Panc1 (cell line): ENCODE measurements around the gene FES. TPM values are rescaled to one million over a fixed set of nuclear protein-coding genes. Genes with fewer than 3 reads are reported as not detected.

ENCODE experiments used
- ATAC-seq: fragments of 200-7000 bp; cut with Tn5 transposase; 2 replicates; pipeline ENCODE4 v1.9.1; 2020; ENCODE audit warnings: mild to moderate bottlenecking, moderate library complexity
- BruUV-seq: library from RNA; stranded (reverse); fragments of 400-500 nt; replicated peaks from 2 replicates; lab custom pipeline; 2021; lab: Mats Ljungman, UMichigan
- CTCF ChIA-PET: fragments of 300-600 bp; sonication (Branson Sonifier 250); formaldehyde crosslinking; loops from one replicate; lab custom pipeline; 2022; ENCODE audit warnings: antibody characterized with exemption; lab: Charles Lee
- POLR2A ChIA-PET: fragments of 300-600 bp; sonication (Branson Sonifier 250); formaldehyde crosslinking; loops from one replicate; lab custom pipeline; 2022; ENCODE audit warnings: antibody characterized with exemption; lab: Charles Lee
- DNase-seq: peaks from one replicate; pipeline ENCODE4 v3.0.0-alpha.2; 2010; ENCODE audit warnings: low read depth, low spot score
- H3K27ac ChIP-seq: 2 replicates; pipeline ENCODE4 v1.5.1; 2011; ENCODE audit warnings: mild to moderate bottlenecking, low read length, inconsistent platforms
- H3K27me3 ChIP-seq: fragments of 200-500 bp; sonication (Bioruptor generic); 2 replicates; pipeline ENCODE4 v1.6.0; 2014; ENCODE audit warnings: low read length, inconsistent platforms; ENCODE audit not compliant: control insufficient read depth, insufficient read depth
- H3K36me3 ChIP-seq: fragments of 200-500 bp; sonication (Bioruptor generic); 2 replicates; pipeline ENCODE4 v1.5.1; 2014; ENCODE audit warnings: inconsistent platforms, mild to moderate bottlenecking, low read length, moderate library complexity; ENCODE audit not compliant: control insufficient read depth, insufficient read depth
- H3K4me1 ChIP-seq: 2 replicates; pipeline ENCODE4 v1.5.1; 2011; ENCODE audit warnings: inconsistent platforms, mild to moderate bottlenecking, low read length, moderate library complexity; ENCODE audit not compliant: control insufficient read depth, insufficient read depth
- H3K4me3 ChIP-seq, 2 experiments: 2 replicates each; pipeline ENCODE4 v1.5.1; 2011 to 2012; ENCODE audit warnings: low read depth in 2 of 2, low read length in 2 of 2, mild to moderate bottlenecking in 2 of 2, inconsistent platforms in 1 of 2, moderate library complexity in 1 of 2
- H3K9me3 ChIP-seq: fragments of 200-500 bp; sonication (Bioruptor generic); 2 replicates; pipeline ENCODE4 v1.5.1; 2014; ENCODE audit warnings: low read depth, mild to moderate bottlenecking, inconsistent platforms, low read length, moderate library complexity; ENCODE audit not compliant: control insufficient read depth, insufficient read depth
- CTCF ChIP-seq: fragments of 450-650 bp; IDR thresholded peaks from 2 replicates; pipeline ENCODE4 v1.5.1; 2017; ENCODE audit warnings: mild to moderate bottlenecking
- POLR2AphosphoS5 ChIP-seq: IDR thresholded peaks from 2 replicates; pipeline ENCODE4 v1.6.1; 2012; ENCODE audit warnings: mild to moderate bottlenecking, low read depth, low read length, moderate library complexity
- REST ChIP-seq, 2 experiments: IDR thresholded peaks; 2 replicates each; pipeline ENCODE4 v1.6.1; 2011 to 2012; ENCODE audit warnings: low read depth in 2 of 2, control low read depth in 1 of 2, low read length in 1 of 2, mild to moderate bottlenecking in 1 of 2, moderate library complexity in 1 of 2; ENCODE audit not compliant: insufficient read depth in 1 of 2
- SIN3A ChIP-seq: IDR thresholded peaks from 2 replicates; pipeline ENCODE4 v1.6.1; 2012; ENCODE audit warnings: low read depth, mild to moderate bottlenecking, low read length, moderate library complexity, borderline replicate concordance; ENCODE audit not compliant: insufficient read depth
- TCF7L2 ChIP-seq: IDR thresholded peaks from 2 replicates; pipeline ENCODE4 v1.6.1; 2011; ENCODE audit warnings: mild to moderate bottlenecking, low read depth, low read length, inconsistent platforms
- in situ Hi-C: cut with HindIII; loops from 2 replicates; pipeline ENCODE4 v1.10.0; 2016; ENCODE audit warnings: low sequenced_read_pairs, low pct_unique_long_range_greater_than_20kb
- intact Hi-C: fragments of 100-400 bp; cut with micrococcal nuclease; formaldehyde crosslinking; loops from one replicate; pipeline ENCODE4 v1.10.0; 2022; ENCODE audit not compliant: unreplicated experiment
- total RNA-seq: library from RNA; stranded (reverse); gene quantifications from one replicate; pipeline ENCODE4 v1.2.1, GENCODE V29; 2021; ENCODE audit not compliant: unreplicated experiment

Gene FES
- total RNA-seq, 1 experiment from 2014 or later, result 0.64 TPM

GRCh38 chr15:90890839-90891238 is 6.5 kb downstream of the FES start:
- DNase-seq, result no peak
- no TSS peak for BruUV-seq
- TF ChIP-seq SIN3A, result no peak
- H3K4me3 ChIP-seq, result no peak overlapping the region
- ChIA-PET CTCF (no interaction called here), POLR2A (no interaction called here)
- no peaks in the 10 kb centered on the region for H3K27me3 ChIP-seq
- H3K36me3 ChIP-seq, result no peaks in the 10 kb centered on the region; the same call in 1 of the 2 replicates
- no peak overlapping the region for H3K27ac ChIP-seq
- H3K4me1 ChIP-seq, result no peaks in the 10 kb centered on the region
- in situ Hi-C loops, result no loop called here
- no peaks in the 10 kb centered on the region for H3K9me3 ChIP-seq
- ATAC-seq, result no peak
- intact Hi-C loops, result no loop called here

GRCh38 chr15:90891346-90891949 is 7.1 kb downstream of the FES start:
- Histone ChIP-seq H3K27me3 (no peaks in the 10 kb centered on the region), H3K4me1 (no peaks in the 10 kb centered on the region), H3K27ac (no peak overlapping the region), H3K4me3 (no peak overlapping the region), H3K36me3 (no peaks in the 10 kb centered on the region; the same call in 1 of the 2 replicates), H3K9me3 (no peaks in the 10 kb centered on the region)
- ChIA-PET CTCF (no interaction called here), POLR2A (no interaction called here)
- in situ Hi-C loops, result no loop called here
- TF ChIP-seq SIN3A, result no peak
- intact Hi-C loops, result no loop called here
- BruUV-seq, result no TSS peak
- DNase-seq (no peak), ATAC-seq (no peak)

- in situ Hi-C loops (no loop called here), intact Hi-C loops (no loop called here)
- POLR2A ChIA-PET, result no interaction called here
- Histone ChIP-seq H3K9me3 (no peaks in the 10 kb centered on the region), H3K36me3 (no peaks in the 10 kb centered on the region; the same call in 1 of the 2 replicates), H3K27me3 (no peaks in the 10 kb centered on the region), H3K27ac (no peak overlapping the region), H3K4me1 (no peaks in the 10 kb centered on the region), H3K4me3 (no peak overlapping the region)
- ATAC-seq (no peak), DNase-seq (no peak)
- CTCF ChIA-PET, result no interaction called here
- TF ChIP-seq REST (IDR thresholded peaks at IDR 0.05; ENCODE audit: insufficient read depth in 1 of 2, low read depth in 2 of 2, low read length in 1 of 2) (no peak), TCF7L2 (no peak), POLR2AphosphoS5 (no peak), CTCF (no peak), SIN3A (no peak)
- BruUV-seq, result no TSS peak
Measured at GRCh38 chr15:90892023-90892422, 7.7 kb downstream of the FES start.
